ENCODE results near the gene PTPRU.

PTPRU gene

GRCh38 chr1:29284286-29284960 lies 48.1 kb downstream of the PTPRU start:
- Histone ChIP-seq H3K4me2 (ENCODE audit: low read depth, low read length) (no peak overlapping the region), H3K9ac (ENCODE audit: low read length) (no peak overlapping the region), H3K27ac (ENCODE audit: low read length) (no peak overlapping the region)

GRCh38 chr1:29284961-29285560 lies 48.7 kb downstream of the PTPRU start:
- Histone ChIP-seq H3K36me3 (replicated peaks; ENCODE audit: insufficient read depth, low read length) (no peaks in the 10 kb centered on the region), H3K4me1 (ENCODE audit: low read length) (no peaks in the 10 kb centered on the region), H3K4me3 (ENCODE audit: low read length) (no peak overlapping the region), H3F3A (ENCODE audit: insufficient read depth, low read length) (no peaks in the 10 kb centered on the region), H2AFZ (ENCODE audit: low read length) (no peak overlapping the region), H3K27ac (ENCODE audit: low read length) (no peak overlapping the region), H3K4me2 (ENCODE audit: low read depth, low read length) (no peak overlapping the region), H3K9me2 (replicated peaks; ENCODE audit: insufficient read depth, low read length) (no peaks in the 10 kb centered on the region), H3K9ac (ENCODE audit: low read length) (no peak overlapping the region), H3K79me2 (ENCODE audit: low read length) (no peaks in the 10 kb centered on the region), H4K20me1 (ENCODE audit: insufficient read depth, low read length) (no peaks in the 10 kb centered on the region), H3K9me3 (replicated peaks; ENCODE audit: insufficient read depth, low read length) (no peaks in the 10 kb centered on the region), H3K27me3 (replicated peaks; ENCODE audit: insufficient read depth, low read length) (peaks cover 64% of the 10 kb centered on the region)
- TF ChIP-seq EZH2phosphoT487 (IDR thresholded peaks at IDR 0.05; ENCODE audit: low read length) (no peak), EZH2 (optimal IDR thresholded peaks at IDR 0.05; ENCODE audit: low read depth, low read length) (no peak)
- TF ChIP-seq, protein P1, sequence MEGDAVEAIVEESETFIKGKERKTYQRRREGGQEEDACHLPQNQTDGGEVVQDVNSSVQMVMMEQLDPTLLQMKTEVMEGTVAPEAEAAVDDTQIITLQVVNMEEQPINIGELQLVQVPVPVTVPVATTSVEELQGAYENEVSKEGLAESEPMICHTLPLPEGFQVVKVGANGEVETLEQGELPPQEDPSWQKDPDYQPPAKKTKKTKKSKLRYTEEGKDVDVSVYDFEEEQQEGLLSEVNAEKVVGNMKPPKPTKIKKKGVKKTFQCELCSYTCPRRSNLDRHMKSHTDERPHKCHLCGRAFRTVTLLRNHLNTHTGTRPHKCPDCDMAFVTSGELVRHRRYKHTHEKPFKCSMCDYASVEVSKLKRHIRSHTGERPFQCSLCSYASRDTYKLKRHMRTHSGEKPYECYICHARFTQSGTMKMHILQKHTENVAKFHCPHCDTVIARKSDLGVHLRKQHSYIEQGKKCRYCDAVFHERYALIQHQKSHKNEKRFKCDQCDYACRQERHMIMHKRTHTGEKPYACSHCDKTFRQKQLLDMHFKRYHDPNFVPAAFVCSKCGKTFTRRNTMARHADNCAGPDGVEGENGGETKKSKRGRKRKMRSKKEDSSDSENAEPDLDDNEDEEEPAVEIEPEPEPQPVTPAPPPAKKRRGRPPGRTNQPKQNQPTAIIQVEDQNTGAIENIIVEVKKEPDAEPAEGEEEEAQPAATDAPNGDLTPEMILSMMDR (IDR thresholded peaks at IDR 0.05; ENCODE audit: low read length) = no peak
- no peak for DNase-seq

More at GRCh38 chr1:29284286-29284960, 48.1 kb downstream of the PTPRU start:
- H3K4me1 ChIP-seq (ENCODE audit: low read length) = no peaks in the 10 kb centered on the region
- no peak overlapping the region for H3K4me3 ChIP-seq (ENCODE audit: low read length)
- no peaks in the 10 kb centered on the region for H4K20me1 ChIP-seq (ENCODE audit: insufficient read depth, low read length)
- H3K9me2 ChIP-seq (replicated peaks; ENCODE audit: insufficient read depth, low read length) = no peaks in the 10 kb centered on the region
- H3K36me3 ChIP-seq (replicated peaks; ENCODE audit: insufficient read depth, low read length) = no peaks in the 10 kb centered on the region
- no peak overlapping the region for H2AFZ ChIP-seq (ENCODE audit: low read length)
- no peaks in the 10 kb centered on the region for H3K9me3 ChIP-seq (replicated peaks; ENCODE audit: insufficient read depth, low read length)
- H3K79me2 ChIP-seq (ENCODE audit: low read length) = no peaks in the 10 kb centered on the region
- H3K27me3 ChIP-seq (replicated peaks; ENCODE audit: insufficient read depth, low read length) = peaks cover 64% of the 10 kb centered on the region
- no peak for TF ChIP-seq EZH2 (optimal IDR thresholded peaks at IDR 0.05; ENCODE audit: low read depth, low read length)
- no peak for TF ChIP-seq EZH2phosphoT487 (IDR thresholded peaks at IDR 0.05; ENCODE audit: low read length)
- TF ChIP-seq, protein P1 (IDR thresholded peaks at IDR 0.05; ENCODE audit: low read length) = no peak
- H3F3A ChIP-seq (ENCODE audit: insufficient read depth, low read length) = no peaks in the 10 kb centered on the region
- DNase-seq = no peak

DNA sequence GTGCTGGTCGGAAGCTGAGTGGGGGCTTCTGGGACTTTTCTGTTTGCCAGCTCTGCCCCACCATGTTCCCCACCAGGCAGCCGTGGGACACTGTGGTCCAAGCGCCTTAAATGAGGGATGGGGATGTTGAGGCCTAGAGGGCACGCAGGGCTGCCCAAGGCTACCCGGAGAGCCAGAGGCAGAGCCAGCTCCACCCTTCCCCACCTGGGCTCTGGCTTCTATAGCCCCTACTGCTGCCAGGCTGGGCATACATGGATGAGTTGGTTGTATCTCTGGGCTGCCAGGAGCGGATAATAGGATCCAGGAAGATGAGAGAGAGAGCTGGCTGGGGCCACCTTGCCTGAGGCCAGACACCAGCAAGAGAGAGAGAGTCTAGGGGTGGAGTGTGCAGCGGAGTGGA lies 49.4 kb downstream of the PTPRU start:
- no peak for DNase-seq
- Histone ChIP-seq H2AFZ (ENCODE audit: low read length) (no peak overlapping the region), H3K9me2 (replicated peaks; ENCODE audit: insufficient read depth, low read length) (no peaks in the 10 kb centered on the region), H3K27me3 (replicated peaks; ENCODE audit: insufficient read depth, low read length) (peaks cover 65% of the 10 kb centered on the region), H3K4me1 (ENCODE audit: low read length) (no peaks in the 10 kb centered on the region), H3K79me2 (ENCODE audit: low read length) (no peaks in the 10 kb centered on the region), H3K36me3 (replicated peaks; ENCODE audit: insufficient read depth, low read length) (no peaks in the 10 kb centered on the region), H3K27ac (ENCODE audit: low read length) (no peak overlapping the region), H3K4me3 (ENCODE audit: low read length) (no peak overlapping the region), H3K9ac (ENCODE audit: low read length) (no peak overlapping the region), H3F3A (ENCODE audit: insufficient read depth, low read length) (no peaks in the 10 kb centered on the region), H4K20me1 (ENCODE audit: insufficient read depth, low read length) (no peaks in the 10 kb centered on the region), H3K4me2 (ENCODE audit: low read depth, low read length) (no peak overlapping the region), H3K9me3 (replicated peaks; ENCODE audit: insufficient read depth, low read length) (no peaks in the 10 kb centered on the region)
- TF ChIP-seq, protein P1 (IDR thresholded peaks at IDR 0.05; ENCODE audit: low read length) = no peak
- TF ChIP-seq EZH2 (optimal IDR thresholded peaks at IDR 0.05; ENCODE audit: low read depth, low read length) (no peak), EZH2phosphoT487 (IDR thresholded peaks at IDR 0.05; ENCODE audit: low read length) (no peak)
